SK-MEL-5 (cell line): ENCODE results near the gene PTPRD. TPM values are rescaled to one million over a fixed set of nuclear protein-coding genes. Genes with fewer than 3 reads are reported as not detected.

Source experiments
- DNase-seq: peaks from one replicate; pipeline ENCODE4 v3.0.0-alpha.2; 2016; ENCODE audit warnings: low read depth, low spot score
- in situ Hi-C: cut with HindIII; loops from 2 replicates; pipeline ENCODE4 v1.10.0; 2016; ENCODE audit warnings: low sequenced_read_pairs, high pct_unique_total_duplicates, low pct_unique_long_range_greater_than_20kb
- total RNA-seq: library from RNA; depleted of rRNA; stranded (reverse); fragments of >200 nt; shearing (Covaris generic); gene quantifications from 2 replicates; pipeline ENCODE4 v1.2.3, GENCODE V29; 2014

Gene PTPRD
- total RNA-seq, 1 experiment from 2014 or later = 2.1 TPM

DNA sequence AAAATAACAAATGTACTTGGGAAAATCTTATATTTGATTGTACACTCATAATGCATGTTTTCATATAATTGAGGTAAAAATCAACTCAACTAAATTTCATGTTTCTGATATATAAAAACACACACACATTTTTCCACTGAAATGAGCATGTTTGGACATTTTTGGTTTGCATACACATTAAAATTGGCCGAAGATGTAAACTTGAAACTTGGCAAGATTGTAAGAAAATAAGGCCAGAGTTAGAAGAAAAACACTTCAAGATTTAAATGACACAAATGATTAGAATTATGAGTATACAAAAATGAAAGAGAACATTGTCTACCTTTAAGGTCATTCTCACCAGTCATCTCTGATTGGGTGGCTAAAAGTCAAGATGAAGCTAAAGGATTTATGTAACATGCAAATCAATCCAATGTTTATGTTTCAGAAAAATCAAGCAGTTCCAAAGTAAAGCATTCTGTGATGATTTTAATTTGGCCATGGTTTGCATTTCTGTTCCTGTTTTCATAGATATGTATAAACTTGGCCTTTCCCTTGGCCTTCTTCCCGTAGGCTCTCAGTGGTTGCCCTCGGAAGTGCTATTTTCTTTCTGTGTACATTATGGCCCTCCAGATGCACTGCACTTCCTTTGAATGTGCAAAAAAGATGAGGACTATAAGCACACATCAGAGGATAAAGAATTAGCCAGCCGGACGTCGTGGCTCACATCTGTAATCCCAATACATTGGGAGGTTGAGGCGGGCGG lies 1707.9 kb downstream of the PTPRD start:
- no peak for DNase-seq
- in situ Hi-C loops = no loop called here

- no peak for DNase-seq
- in situ Hi-C loops = no loop called here
Observed at GRCh38 chr9:8903077-8903476, 1709.7 kb downstream of the PTPRD start.

DNA sequence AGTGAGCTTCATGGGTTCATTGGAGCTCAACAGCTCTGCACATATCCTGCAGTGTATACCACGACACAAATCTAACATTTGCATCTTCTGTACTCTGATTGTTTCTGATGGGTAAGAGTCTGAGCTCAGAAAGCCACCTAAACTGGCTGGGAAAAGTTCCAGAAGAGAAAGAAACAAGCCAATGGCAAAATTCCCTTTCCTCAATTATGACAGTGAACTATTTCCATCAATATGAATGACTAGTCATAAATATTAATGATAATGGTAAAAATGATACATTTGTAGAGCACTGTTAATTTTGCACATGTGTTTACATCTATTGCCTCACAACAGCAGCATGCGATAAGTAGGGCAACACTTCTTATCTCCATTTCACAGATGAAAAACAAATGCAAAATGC lies 1711.7 kb downstream of the PTPRD start:
- in situ Hi-C loops = no loop called here
- DNase-seq = no peak

DNA sequence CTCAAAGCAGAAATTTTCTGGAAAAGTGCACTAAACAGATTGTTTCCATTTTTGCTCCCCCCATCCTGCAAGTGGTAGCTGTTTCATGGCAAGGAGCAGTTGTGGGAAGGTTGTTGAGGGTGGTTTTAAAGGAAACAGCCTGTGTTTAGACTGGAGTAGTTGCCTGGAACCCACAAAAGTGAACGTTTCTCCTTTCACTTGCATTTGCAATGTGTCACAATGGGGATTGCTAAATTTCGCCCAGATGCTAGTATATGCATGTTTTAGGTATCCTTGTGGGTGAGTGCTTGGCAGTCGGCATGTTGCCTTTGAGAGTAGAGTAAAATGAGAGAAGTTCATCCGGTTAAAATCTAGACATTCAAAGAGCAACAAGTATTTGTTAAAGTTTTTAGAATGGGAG lies 1713.3 kb downstream of the PTPRD start:
- no peak for DNase-seq
- in situ Hi-C loops = no loop called here

DNA sequence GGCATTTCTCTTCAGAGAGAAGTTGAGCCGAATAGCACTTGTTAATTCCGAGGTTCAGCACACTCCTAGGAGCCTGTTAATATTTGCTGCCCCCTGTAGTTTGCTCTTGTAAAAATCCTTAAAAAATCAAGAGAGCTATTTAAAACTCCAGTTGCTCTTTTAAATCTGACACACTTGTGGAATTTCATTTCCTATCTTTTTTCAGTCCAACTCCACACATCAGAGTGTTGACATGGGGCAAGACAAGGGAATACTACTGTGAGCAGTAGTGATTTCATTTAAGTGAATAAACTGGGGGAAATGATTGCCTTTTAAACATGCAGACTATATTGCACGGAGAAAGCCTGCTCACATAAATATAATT lies 1717.0 kb downstream of the PTPRD start:
- peak; percentile 56 for DNase-seq
- in situ Hi-C loops = no loop called here

DNA sequence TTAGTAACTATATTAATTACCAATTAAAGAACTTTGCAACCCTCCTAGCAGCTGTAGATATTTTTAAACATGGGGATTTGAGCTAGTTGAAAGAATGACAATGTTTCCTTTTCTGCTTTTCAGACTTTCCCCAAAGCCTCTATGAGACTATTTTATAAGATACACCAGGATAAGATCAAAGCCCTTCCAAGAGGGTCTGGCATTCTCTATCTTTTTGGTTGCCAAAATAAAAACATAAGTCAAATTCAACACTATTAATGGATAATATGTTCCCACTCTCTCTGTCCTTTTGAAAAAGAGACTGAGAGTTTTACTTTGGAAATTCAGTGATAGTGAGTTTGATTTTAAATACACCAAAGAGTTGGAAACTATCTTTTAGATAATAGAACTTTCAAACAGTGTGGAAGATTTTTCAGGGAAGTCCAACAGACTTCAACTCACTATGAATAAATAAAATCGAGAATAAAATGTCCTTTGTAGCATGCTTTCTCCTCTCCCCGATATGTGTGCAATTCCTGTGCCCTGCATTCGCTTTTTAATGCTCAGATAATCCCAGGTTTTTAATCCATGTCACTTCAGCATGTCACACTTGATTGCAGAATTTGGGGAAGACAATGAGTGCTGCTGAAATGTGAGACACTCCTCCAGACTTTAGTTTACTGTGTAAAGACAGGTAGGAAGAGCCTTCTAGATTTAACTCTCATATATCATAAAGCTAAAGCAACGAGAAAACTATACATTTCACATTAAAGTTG lies 1717.5 kb downstream of the PTPRD start:
- in situ Hi-C loops = no loop called here
- no peak for DNase-seq

DNA sequence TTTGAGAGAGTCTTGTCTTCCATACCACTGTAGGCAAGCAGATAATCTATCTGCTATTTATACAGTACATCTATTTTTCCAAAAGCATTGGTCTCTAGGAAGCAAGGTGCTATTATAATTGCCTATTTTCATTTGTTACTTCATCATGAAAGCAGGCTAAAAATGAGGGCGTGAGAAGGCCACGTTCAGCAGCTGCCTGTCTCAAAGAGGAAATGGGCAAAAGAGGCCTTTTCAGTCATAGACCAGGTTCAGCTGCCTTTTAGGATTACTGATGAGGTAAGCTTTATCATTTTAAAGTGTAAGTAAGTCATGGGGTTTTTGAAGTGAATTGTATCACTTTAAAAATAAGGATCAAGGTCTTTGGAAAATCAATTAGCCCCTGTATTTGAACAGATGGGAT lies 1722.1 kb downstream of the PTPRD start:
- no peak for DNase-seq
- in situ Hi-C loops = no loop called here

- in situ Hi-C loops = no loop called here
- DNase-seq = no peak
Observed at GRCh38 chr9:8889100-8889499, 1723.7 kb downstream of the PTPRD start.

DNA sequence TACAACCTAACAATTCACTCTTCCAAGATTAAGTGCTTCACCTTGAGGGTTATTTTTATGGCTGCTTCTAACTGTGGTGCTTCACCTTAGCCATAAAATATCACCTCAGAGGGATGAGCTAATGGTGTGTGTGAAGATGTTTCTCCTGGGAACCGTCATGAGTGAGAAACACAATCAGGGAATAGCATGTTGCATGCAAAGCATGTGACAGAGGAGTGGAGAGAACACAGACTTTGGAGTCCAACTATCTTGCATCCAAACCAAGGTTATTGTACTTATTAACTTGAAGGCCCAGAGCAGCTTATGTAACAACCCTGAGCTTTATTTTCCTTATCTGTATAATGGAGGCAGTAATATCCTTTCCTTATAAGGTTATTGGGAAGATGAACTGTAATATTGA lies 1724.2 kb downstream of the PTPRD start:
- in situ Hi-C loops = no loop called here

DNA sequence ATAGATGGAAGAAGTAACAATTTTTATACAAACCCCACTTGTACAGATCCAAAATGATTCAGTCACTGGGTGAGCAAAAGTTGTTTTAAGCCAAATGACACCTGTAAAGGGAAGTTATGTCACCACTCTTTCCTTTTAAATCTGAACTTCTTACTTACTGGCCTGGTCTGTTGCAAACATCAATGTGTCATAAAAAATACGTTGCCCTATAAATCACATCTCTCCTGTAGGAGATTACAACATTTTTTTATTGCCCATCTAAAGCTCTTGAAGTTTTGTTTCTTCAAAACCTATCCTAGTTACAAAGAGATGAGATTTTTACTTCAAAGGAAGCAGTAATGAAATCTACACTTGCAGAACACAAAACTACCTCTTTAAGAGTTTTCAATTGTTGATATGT lies 1725.4 kb downstream of the PTPRD start:
- no peak for DNase-seq
- in situ Hi-C loops = no loop called here

More for the DNA sequence above, 1724.2 kb downstream of the PTPRD start:
- no peak for DNase-seq

GRCh38 chr9:8883321-8883720 lies 1729.5 kb downstream of the PTPRD start:
- no peak for DNase-seq
- in situ Hi-C loops = no loop called here

DNA sequence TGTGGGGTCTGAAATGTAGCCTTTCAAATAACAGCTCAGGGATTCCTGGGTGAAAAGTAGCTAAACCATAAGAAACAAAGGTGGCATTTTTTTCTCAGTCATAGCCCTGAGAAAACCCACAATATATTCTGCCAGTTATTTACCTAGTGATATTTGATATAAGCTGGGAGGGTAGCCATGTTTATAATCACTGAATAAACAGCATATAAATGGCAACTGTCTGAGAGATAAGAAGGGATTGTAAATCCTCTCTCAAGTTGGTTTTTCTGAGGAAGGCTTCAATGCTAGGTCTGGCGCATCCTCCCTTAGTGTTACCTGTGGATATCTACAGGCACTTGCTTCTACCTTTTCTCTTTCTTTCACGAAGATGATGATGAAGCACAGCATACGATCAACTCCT lies 1732.7 kb downstream of the PTPRD start:
- DNase-seq = no peak
- in situ Hi-C loops = no loop called here

GRCh38 chr9:8879284-8879683 lies 1733.5 kb downstream of the PTPRD start:
- DNase-seq = no peak
- in situ Hi-C loops = no loop called here

DNA sequence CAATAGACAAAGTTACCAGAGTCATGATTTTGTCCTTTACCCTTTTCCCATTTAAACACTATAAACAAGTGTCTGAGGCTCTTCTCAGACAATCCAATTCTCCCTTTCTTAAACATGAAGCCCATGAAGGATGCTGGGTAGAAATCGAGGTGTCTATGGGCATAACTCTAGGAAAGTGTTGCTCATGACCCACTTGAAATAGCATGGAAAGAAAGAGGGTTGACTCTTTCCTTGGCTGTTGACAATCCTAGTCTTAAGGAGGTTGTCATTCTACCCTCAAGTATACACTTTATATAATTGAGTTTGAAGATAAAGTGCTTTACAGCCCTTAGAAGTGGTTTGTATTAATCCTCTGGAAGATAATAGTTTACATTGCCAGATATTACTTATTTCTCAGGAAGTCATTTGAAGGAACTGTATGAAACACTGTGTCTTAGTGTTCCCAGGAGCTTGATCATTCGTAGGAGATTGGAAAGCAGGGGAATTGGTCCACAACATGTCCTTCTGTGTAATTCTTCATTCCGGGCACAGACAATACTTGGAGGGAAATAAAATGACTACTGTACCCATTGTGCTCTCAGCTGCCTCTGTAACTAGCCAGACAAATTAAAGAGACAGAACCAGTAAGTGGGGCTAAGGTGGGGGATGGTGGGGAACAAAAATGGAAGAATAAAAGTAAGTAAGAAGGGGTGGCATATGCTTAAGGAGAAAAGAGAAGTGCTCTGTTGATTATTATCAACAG lies 1734.9 kb downstream of the PTPRD start:
- in situ Hi-C loops = no loop called here
- no peak for DNase-seq

DNA sequence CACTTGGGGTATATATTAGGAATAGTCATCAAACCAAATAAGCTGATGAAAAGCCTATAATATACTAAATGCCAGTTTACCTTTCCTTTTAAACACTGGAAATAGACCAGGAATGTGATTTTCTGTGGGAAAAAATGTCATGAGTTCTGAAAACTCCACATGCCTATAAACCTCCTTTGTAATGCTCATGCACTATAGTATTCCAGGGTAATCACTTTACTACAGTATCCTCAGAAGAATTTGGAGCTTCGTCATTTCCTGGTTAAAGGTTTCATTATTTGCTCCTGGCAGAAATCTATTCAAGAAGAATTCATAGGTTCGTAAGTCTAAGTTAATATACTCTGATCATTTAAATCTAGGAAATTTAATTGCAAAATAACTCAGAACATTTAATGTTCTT lies 1736.5 kb downstream of the PTPRD start:
- DNase-seq = no peak
- in situ Hi-C loops = no loop called here

DNA sequence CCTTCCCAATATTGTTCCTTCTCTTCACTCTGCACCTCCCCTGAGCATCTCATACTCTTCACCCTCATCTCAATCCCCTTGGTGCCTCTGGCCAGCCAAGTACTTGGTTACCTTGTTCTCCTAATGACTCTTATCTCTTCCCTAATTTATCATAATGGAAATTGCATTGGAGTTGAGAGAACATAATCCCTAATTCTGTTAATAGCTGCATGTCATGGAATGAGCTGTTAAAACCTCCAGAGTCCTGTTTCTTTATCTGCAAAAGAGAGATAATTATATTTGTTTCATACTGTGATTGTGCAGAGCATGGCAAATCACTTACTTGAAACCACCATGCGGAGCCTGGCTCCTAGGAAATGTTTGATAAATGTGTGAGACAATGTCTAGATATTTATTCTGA lies 1738.3 kb downstream of the PTPRD start:
- no peak for DNase-seq
- in situ Hi-C loops = no loop called here

DNA sequence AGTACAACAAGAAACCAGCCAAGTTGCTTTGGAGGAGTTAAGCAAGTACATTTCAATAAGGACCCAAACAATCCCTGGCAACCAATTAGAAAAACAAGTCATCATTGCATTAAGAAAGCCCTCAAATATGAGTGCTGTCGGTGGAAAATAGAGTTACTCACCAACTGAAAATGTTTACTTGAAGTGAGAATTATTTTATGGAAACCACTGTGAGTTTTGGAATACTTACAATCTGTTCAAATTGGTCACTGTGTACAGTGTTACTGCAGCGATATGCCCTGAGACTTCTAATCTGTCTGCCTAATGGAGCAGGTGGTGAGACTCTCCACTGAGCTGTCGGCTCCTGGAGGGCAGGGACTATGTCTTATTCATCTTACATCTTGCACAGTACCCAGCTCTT lies 1740.0 kb downstream of the PTPRD start:
- no peak for DNase-seq
- in situ Hi-C loops = no loop called here

DNA sequence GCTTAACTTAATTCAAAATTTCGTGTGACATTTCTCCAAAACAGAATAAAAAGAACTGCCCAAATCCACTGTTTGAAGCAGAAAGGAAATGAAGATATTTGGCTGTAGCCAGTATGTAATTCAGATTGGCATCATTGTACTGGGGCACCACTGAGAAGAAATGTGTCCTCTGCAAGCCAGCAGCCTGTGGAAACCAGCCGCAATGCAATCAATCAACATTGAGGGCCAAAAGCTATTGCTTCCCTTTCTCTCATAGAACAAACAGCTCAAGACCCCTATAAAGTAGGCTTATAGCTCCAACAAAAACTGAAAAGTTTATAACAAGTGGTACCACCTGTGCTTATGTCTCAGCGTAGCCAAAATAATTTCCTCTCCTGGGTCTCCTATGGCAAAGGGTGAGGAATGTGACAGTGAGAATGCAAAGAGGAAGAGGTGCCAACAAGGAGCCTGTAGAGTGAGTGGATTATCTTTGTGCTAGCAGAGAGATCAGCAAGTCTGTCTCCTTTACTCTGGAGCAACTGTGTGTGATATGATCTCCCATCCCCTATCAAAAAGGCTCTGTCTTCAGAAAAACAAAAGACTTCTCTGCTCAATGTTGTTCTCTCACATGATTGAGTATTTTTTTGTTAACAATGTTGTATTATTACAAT lies 1740.9 kb downstream of the PTPRD start:
- DNase-seq = no peak
- in situ Hi-C loops = no loop called here
